ENCODE results near the gene ALG12. TPM values are rescaled to one million over a fixed set of nuclear protein-coding genes. Genes with fewer than 3 reads are reported as not detected.

ALG12 gene
- total and polyA plus RNA-seq, 2 donors from 2014 or later = 27.2 to 28.4 TPM

DNA sequence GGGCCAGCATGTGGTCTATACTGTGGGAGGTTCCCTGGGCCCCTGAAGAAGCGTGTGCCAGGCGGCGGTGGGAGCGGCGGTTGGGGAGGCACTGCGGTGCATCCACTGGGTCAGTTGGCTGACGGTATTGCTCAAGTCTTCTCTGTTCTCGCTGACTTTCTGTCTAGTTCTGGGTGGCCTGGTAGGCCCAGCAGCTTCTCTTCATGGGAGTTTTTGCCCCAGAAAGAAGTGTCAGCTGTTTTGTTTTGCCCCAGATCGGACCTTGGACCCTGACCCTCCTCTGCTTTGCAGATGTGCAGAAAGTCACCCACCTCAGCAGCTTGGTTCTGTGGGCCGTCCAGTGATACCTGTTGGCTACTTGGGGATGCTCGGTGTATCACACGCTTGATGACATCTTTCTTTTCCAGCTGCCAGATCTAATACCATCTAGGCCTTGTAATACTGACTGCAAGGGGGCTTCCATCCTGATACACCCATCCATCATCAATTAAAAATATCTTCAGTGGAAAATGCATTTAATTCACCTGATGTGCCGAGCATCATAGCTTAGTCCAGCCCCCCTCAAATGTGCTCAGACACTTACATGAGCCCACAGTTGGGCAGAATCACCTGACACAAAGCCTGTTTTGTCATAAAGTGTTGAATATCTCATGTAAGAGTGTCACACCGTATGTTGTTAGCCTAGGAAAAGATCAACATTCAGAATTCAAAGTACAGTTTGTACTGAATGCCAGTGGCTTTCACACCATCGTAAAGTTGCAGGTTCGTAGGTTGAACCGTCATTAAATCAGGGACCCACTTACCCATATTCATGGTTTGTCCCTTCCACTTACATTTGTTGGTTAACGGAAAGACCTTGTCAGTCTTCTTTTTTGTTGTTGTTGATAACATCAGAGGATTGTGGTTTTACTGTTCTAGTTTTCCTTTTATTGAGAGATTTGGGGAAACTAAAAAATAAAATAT is 50.7 kb downstream of the ALG12 start:
- Histone ChIP-seq H3K27me3 (ENCODE audit: control insufficient read depth, insufficient read depth, low read length) (no peaks in the 10 kb centered on the region), H3K36me3 (ENCODE audit: control insufficient read depth in 2 of 3, insufficient read depth in 3 of 3, low read length in 3 of 3) (peaks cover 0 to 3% (median 0%) of the 10 kb centered on the region in 3 donors), H3K4me1 (ENCODE audit: control insufficient read depth in 2 of 3, insufficient read depth in 2 of 3, low read depth in 1 of 3, low read length in 3 of 3) (no peaks in the 10 kb centered on the region), H3K4me3 (ENCODE audit: low read length in 3 of 3) (no peak overlapping the region), H3K9ac (ENCODE audit: low read length in 3 of 3) (no peak overlapping the region), H3K9me3 (ENCODE audit: control insufficient read depth in 2 of 3, insufficient read depth in 1 of 3, low read length in 3 of 3) (peaks cover 0 to 26% (median 4%) of the 10 kb centered on the region in 3 donors), H3K27ac (ENCODE audit: low read depth in 2 of 2, low read length in 2 of 2) (no peak overlapping the region)
- DNase-seq = no peak
- TF ChIP-seq, protein P1, sequence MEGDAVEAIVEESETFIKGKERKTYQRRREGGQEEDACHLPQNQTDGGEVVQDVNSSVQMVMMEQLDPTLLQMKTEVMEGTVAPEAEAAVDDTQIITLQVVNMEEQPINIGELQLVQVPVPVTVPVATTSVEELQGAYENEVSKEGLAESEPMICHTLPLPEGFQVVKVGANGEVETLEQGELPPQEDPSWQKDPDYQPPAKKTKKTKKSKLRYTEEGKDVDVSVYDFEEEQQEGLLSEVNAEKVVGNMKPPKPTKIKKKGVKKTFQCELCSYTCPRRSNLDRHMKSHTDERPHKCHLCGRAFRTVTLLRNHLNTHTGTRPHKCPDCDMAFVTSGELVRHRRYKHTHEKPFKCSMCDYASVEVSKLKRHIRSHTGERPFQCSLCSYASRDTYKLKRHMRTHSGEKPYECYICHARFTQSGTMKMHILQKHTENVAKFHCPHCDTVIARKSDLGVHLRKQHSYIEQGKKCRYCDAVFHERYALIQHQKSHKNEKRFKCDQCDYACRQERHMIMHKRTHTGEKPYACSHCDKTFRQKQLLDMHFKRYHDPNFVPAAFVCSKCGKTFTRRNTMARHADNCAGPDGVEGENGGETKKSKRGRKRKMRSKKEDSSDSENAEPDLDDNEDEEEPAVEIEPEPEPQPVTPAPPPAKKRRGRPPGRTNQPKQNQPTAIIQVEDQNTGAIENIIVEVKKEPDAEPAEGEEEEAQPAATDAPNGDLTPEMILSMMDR (IDR thresholded peaks at IDR 0.05; ENCODE audit: borderline replicate concordance, extremely low read depth, insufficient read depth) = no peak
- intact Hi-C loops (cut with DNase I) = no loop called here
- FAIRE-seq = no peak

DNA sequence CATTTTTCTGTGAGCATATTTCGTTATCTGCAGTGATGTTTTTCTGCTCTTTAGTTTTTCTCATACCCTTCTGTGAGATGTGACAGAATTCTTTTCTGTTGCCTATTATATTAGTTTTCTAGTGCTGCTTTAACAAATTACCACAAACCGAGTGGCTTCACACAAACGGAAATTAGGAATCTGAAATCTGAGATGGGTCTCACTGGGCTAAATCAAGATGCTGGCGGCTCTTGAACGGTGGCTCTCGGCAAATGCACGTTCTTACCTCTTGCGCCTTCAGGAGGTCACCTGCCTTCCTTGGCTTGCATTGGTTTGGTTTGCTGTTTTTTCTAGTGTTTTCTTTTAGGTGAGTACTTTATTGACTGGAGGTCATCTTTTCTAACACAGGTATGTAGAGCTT is 51.6 kb downstream of the ALG12 start:
- TF ChIP-seq, protein P1 (IDR thresholded peaks at IDR 0.05; ENCODE audit: borderline replicate concordance, extremely low read depth, insufficient read depth) = no peak
- Histone ChIP-seq H3K36me3 (ENCODE audit: control insufficient read depth in 2 of 3, insufficient read depth in 3 of 3, low read length in 3 of 3) (peaks cover 0 to 3% (median 0%) of the 10 kb centered on the region in 3 donors), H3K9ac (ENCODE audit: low read length in 3 of 3) (no peak overlapping the region), H3K4me1 (ENCODE audit: control insufficient read depth in 2 of 3, insufficient read depth in 2 of 3, low read depth in 1 of 3, low read length in 3 of 3) (no peaks in the 10 kb centered on the region), H3K4me3 (ENCODE audit: low read length in 3 of 3) (no peak overlapping the region), H3K27me3 (ENCODE audit: control insufficient read depth, insufficient read depth, low read length) (no peaks in the 10 kb centered on the region), H3K27ac (ENCODE audit: low read depth in 2 of 2, low read length in 2 of 2) (no peak overlapping the region), H3K9me3 (ENCODE audit: control insufficient read depth in 2 of 3, insufficient read depth in 1 of 3, low read length in 3 of 3) (peaks cover 0 to 26% (median 4%) of the 10 kb centered on the region in 3 donors)
- FAIRE-seq (no peak), DNase-seq (no peak)
- intact Hi-C loops (cut with DNase I) = no loop called here

DNA sequence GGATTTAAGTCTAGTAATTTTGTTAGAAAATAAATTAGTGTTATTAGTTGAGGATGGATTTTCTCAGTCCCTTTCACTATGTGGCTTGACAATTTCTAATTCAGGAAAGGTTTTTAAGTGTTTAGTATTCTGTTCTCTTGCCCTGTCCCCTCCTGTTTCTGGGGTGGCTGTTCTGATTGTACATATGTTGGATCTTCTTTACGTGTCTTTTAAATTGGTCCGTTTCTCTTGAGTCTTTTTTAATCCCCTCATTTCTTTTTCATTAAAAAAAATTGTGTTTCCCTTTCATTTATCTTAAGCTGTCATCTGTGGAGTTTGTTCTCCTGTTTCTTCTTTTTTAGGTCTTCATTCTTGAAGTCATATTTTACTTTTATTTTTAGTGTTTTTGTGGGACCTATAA is 52.1 kb downstream of the ALG12 start:
- intact Hi-C loops (cut with DNase I) = no loop called here
- FAIRE-seq = no peak

More for the DNA sequence above, 52.1 kb downstream of the ALG12 start:
- TF ChIP-seq, protein P1 (IDR thresholded peaks at IDR 0.05; ENCODE audit: borderline replicate concordance, extremely low read depth, insufficient read depth) = no peak
- peaks cover 0 to 3% (median 0%) of the 10 kb centered on the region in 3 donors for H3K36me3 ChIP-seq (ENCODE audit: control insufficient read depth in 2 of 3, insufficient read depth in 3 of 3, low read length in 3 of 3)
- no peak overlapping the region for H3K27ac ChIP-seq (ENCODE audit: low read depth in 2 of 2, low read length in 2 of 2)
- no peaks in the 10 kb centered on the region for H3K27me3 ChIP-seq (ENCODE audit: control insufficient read depth, insufficient read depth, low read length)
- peaks cover 0 to 26% (median 4%) of the 10 kb centered on the region in 3 donors for H3K9me3 ChIP-seq (ENCODE audit: control insufficient read depth in 2 of 3, insufficient read depth in 1 of 3, low read length in 3 of 3)
- H3K4me1 ChIP-seq (ENCODE audit: control insufficient read depth in 2 of 3, insufficient read depth in 2 of 3, low read depth in 1 of 3, low read length in 3 of 3) = no peaks in the 10 kb centered on the region
- no peak overlapping the region for H3K4me3 ChIP-seq (ENCODE audit: low read length in 3 of 3)
- DNase-seq = no peak
- no peak overlapping the region for H3K9ac ChIP-seq (ENCODE audit: low read length in 3 of 3)
